ENCODE results near the gene TP53BP2.
"Not testable (repeated sequence)": the region's sequence is repeated elsewhere in the genome, so short reads cannot be mapped to it uniquely, and the experiment has no call there.

Gene TP53BP2

DNA sequence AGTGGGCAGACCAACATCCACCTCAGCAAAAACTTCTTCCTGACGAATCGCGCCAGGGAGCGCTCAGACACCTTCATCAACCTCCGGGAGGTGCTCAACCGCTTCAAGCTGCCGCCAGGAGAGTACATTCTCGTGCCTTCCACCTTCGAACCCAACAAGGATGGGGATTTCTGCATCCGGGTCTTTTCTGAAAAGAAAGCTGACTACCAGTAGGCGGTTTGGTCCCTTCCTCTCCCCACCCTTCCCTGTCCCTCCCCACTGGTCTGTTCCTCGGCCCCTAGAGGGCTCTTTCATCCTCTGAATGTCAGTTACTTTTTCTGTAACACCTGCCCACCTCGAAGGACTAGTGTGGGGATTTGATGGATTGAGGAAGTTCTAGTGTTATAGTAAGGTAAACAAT lies 86.5 kb downstream of the TP53BP2 start:
- no peak for FAIRE-seq

DNA sequence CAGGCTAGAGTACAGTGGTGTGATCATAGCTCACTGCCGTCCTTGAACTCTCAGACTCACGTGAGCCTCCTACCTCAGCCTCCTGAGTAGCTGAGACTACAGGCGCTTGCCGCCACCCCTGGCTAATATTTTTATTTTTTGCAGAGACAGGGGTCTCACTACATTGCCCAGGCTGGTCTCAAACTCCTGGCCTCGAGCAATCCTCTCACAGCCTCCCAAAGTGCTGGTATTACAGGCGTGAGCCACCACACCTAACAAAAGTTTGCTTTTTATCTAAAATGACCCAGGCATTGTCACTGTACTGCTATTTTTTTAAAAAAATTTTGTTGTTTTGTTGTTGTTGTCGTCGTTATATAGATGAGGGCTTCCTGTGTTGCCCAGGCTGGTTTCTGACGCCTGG lies 87.0 kb downstream of the TP53BP2 start:
- no peak for FAIRE-seq

DNA sequence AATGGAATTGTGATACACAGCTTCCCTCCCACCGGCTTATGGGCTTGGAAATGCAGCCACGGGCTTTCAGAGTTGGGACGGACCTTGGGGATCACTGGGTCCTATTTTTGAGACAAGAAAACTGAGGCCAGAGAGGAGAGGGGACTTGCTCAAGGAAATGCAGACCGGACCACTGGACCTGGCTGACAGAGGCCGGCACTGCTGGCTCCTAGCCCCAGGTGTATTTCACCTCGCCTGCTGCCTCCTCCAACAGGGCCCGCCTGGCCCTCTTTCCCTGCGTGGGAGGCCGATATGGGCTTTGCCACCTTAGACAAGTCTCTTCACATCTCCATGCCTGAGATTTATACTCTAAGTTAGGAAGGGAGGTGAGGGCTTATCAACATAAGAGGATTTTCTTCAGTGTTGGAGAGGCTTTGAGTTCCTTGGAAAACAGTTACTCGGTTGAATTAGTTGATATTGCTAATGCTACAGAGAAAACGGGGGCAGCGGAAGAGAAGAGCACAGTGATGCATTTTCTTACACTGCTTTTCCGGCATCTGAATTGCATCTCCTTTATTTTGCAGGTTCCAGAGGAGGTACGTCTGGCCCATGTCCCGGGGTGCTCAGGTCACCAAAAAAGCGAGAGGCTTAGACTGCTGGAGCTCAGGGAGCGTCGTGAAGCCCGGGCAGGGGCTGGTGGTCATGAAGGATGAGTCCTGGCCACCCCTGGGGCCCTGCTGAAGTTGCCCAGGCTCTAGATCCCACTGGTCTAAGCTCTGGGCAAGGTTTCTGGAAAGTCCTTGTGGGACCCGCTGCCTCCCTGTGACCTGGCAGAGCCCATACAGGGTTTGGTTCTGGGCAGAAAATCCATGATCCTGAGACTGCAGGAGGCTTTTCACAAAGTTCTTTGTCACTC lies 88.7 kb downstream of the TP53BP2 start:
- no peak for FAIRE-seq

DNA sequence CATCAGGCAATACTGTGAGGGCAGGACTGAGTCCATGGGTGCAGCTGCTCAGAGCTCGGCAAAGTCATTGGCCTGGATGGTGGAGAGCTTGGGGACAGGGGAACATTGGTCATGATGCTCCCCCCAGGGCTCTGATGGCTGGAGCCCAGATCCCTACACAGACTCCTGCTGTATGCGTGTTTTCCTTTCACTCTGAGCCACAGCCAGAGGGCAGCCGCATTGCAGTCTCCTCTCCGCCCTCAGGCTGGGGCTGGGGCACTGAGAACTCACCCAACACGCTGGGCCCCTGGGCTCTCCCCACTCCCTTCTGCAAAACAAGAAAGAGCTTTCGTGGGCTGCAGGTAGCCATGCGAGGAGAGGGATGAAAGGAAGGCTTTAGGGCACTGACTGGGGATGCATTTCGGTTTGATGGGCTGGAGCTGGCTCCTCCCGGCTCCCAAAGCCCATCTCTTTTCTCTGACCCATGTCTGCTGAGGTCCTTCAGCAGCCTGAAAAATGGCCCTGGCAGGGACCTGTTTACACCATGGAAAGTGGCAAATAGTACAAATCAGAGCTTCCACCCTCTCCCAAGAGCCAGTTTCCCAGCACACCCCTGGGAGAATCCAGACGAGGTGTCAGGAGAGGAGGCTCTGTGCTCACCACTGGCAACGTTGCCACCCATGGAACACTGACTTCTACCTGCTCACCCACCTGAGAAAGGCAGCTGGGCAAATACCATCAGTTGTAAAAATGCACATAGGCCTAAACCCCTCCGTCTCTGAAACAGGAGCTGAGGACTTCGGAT lies 89.6 kb downstream of the TP53BP2 start:
- FAIRE-seq: no peak

DNA sequence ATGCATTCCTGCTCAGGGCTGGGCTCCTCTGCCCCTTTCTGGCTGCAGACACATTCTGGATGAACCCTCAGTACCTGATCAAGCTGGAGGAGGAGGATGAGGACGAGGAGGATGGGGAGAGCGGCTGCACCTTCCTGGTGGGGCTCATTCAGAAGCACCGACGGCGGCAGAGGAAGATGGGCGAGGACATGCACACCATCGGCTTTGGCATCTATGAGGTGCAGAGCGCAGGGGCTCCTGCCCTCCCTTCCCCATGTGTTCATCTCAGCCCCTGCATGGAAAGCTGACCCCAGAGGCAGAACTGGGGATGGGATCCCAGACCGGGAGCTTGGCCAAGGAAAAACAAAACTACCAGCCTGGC lies 90.3 kb downstream of the TP53BP2 start:
- FAIRE-seq: no peak

DNA sequence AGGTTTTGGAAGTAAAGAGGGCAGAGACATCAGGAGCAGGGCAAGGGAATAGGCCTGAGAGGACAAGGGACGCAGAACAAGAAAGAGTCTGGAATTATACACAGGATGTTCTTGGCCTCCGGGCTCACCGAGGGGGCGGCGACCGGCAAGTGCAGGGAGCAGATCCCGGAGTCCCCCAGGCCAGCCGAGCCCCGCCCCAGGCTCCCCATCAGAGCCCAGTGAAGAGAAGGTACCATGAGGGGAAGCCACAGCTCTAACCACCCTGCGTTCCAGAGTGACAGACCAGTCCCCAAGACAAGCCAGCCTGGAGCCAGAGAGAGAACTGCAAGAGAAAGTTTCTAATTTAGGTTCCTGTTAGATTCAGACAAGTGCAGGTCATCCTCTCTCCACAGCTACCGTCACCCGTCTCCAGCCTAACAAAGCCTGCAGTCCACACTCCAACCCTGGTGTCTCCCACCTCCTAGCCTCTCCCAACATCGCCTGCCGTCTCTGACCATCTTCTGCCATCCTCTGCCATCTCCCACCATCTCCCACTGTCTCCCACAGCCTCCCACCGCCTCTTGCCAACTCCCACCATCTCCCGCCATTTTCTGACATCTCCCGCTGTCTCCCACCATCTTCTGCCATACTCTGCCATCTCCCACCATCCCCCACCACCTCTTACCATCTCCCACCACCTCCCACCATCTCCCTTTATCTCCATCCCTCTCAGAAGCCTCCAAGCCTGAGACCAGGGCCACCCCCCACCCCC lies 90.9 kb downstream of the TP53BP2 start:
- no peak for FAIRE-seq

DNA sequence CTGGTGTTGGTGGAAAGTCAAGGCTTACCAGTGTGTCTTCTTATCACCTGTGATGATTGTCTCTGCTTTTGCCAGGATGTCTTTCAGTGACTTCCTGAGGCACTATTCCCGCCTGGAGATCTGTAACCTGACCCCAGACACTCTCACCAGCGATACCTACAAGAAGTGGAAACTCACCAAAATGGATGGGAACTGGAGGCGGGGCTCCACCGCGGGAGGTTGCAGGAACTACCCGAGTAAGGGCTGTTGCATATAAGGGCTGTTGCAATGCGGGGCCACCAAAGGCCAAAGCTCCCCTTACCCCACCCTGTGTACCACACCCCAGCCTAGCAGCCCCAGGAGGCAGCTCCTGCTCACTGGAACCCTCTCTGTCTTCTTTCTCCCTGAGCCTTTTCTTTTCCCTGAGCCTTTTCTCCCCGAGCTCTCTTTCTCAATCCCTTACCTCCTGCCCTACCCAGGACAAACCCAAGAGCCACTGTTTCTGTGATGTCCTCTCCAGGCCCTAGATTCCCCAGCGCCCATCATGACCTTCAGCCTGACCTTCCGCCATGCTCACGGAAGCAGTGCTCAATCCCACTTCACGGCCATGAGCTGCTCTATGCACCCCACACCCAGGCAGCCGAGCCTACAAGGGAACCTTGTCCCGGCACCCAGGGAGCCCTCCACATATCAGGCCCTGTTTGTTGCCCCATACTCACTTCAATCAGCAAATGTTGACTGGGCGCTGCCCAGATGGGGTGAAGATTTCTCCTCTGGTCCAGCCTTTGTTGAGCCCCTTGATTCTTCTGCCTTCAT lies 92.8 kb downstream of the TP53BP2 start:
- no peak for FAIRE-seq

DNA sequence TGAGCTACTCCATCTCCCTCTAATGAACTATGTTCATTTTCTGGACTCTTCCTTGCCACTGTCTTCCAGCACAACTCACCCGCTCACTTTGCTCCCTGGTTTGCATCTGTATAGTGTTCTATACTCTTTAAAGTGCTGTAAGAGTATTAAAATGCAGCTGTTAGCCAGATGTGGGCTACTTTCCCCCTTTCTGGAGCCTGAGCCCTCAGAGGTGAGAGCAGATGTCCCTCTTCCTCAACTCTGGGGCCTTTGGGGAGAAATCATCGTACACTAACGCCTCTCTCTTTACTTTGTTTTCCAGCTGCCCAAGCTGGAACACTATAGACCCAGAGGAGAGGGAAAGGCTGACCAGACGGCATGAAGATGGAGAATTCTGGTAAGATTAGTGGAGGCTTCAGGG lies 94.1 kb downstream of the TP53BP2 start:
- FAIRE-seq: no peak

DNA sequence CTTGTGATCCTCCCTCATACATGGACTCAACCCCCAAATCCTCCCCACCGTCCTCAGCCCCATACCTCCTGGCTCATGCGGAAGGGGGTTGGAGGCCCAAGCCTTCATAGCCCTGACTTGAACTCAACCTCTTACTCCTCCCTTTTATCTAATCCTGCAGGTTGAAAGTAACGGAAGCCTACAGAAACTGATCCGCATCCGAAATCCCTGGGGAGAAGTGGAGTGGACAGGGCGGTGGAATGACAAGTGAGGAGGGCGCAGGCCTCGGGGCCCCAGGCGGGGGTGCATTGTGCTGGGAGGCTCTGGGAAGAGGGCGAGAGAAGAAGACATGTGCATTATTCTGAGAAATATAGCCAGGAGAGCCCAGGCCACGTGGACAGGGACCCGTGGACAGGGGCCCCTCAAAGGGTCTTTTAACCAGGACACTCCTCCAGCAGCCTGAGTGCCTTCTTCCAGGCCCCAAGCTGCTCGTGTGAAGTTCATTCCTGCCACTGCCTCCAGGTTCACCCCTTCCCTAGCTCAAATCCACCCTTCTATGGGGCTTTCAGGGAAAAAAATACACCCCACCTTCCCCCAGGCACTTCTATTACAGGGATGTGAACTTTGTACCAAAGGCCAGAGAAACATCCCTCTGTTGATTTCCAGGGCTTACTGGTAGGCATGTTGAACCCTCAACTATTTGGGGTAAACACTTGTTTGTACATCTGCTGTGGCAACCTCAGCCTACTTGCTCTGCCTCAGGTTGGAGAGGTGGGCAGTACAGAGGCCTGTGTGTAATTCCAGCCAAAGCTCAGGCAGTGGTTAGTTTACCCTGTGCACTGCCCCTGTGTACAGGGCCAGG lies 94.8 kb downstream of the TP53BP2 start:
- no peak for FAIRE-seq

DNA sequence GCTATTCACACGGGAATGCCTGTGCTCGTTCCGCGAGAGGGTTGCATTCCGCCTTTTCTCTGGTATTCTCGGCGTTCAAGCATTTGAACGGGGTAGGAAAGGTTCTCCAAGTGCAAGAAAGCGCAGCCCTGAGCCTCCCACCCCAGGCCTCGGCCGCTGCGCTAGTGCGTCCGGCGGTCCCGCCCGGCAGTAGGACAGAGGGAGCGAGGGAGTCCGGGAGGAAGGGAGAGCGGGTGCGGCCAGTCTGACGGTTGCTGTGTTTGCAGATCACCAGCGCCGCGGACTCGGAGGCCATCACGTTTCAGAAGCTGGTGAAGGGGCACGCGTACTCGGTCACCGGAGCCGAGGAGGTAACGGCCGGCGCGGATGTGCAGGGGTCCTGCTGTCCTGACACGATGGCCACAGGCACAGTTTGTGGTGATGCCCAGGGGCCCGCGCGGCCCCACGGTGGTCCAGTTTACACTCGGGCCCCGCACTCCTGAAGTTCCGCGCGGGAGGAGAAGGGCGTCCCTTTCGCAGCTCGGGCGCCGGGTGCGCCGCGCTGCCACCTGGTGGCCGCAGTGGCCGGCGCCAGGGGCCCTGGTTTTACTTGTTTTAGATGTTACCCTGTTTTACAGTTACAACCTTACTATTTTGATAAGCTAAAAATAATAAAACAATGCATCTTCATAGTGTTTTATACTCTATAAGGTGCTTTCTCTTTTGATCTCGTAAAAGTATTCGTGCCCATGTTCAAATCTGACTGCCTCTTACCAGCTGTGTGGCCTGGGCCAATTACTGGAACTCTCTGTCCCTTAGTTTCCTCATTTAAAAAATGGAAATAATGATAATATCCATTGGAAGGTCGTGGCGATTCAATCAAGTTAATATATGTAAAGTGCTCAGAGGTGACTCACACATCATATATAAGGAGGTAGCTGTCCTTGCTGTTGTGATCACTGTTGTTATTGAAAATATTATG lies 96.7 kb downstream of the TP53BP2 start:
- no peak for FAIRE-seq

DNA sequence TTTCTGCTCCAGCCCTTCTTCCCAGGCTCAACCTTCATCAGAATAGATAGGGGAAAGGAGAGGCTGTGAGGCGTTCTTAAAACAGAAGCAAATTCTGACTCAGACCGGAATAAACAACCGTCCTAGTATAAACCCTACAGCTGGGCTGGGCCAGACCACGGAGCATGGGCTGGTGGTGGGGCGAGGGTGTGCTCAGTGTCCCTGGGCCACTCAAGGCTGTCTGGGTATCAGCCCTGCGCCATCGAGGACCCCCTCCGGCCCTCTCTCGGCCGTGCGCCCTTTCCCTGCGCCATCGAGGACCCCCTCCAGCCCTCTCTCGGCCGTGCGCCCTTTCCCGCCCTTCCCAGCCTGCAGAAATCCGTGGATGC lies 97.4 kb downstream of the TP53BP2 start:
- FAIRE-seq: no peak

DNA sequence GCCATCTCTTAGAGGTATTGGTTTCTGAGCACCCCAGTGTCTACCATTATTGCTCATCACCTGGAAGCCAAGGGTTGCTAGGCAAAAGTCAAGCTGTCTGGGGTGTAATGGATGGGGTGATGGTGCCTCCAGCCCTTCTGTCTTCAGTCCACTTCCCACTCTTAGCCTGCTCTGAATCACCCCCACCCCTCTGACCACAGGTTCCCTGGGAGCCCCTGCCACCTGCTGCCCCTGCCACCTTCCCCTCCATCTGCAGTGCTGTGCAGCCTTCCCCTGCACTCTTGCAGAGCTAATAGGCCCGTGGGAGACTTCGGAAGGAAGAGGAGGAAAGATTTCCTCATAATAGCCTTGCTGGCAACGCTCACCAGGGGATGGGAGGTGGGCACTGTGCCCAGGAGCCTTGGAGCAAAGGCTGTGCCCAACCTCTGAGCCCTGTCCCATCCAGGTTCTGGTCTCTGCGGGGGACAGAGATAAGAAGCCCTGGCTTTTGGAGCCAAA lies 97.9 kb downstream of the TP53BP2 start:
- no peak for FAIRE-seq

DNA sequence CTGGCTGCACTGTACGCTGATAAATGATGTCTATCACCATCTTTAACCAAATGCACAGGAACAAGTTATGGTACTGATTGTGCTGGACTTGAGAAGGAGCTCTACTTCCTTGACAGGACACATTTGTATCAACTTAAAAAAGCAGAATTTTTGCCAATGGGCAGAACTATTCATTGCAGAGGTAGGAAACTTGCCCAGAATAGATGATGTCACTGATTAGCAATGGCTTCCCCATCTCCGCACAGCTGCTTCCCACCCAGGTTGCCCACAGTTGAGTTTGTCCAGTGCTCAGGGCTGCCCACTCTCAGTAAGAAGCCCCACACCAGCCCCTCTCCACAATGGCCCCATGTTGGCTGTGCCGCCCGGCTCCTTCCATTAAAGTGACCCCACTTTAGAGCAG lies 100.0 kb downstream of the TP53BP2 start:
- FAIRE-seq: no peak

DNA sequence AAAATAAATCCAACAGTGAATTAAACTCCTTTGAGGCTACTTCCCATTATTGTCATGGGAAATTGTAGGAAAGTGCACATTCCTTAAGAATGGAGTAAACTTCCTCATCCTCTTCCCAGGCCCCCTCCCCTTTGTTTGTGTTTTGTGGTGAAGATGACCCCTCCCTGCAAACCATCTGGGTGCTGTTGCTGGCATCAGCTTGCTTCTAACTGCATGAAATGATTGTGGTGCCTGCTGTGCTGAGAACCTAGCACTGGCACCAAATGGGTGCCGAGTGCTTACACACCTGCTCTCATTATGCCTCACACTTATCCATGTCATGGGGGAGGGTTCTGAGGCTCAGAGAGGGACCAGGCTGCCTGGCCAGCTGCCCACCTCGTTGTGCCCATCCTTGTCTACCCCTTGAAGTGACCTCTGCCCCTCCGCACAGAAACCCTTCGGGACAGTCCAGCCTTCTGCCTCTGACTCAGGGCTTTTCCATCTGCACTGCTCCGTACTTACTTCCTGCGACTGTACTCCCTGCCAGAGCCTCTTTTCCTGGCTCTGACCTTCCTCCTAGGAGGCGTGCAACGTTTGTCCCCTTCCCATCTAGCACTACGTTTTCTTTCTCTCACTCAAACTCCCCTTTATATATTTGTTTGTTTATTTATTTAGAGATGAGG lies 102.8 kb downstream of the TP53BP2 start:
- FAIRE-seq: no peak

DNA sequence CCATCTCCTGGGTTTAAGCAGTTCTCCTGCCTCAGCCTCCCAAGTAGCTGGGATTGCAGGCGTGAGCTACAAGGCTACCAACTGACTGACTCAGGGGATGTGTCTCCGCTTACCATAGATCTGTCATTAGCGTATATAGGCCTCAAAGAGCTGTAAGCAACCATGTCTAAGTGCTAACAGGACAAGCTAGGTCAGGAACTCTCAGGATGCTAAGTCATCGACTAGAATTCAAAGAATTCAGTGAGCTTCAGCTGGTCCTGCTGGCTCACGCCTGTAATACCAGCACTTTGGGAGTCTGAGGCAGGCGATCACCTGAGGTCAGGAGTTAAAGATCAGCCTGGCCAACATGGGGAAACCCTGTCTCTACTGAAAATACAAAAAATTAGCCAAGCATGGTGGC lies 103.9 kb downstream of the TP53BP2 start:
- no peak for FAIRE-seq

DNA sequence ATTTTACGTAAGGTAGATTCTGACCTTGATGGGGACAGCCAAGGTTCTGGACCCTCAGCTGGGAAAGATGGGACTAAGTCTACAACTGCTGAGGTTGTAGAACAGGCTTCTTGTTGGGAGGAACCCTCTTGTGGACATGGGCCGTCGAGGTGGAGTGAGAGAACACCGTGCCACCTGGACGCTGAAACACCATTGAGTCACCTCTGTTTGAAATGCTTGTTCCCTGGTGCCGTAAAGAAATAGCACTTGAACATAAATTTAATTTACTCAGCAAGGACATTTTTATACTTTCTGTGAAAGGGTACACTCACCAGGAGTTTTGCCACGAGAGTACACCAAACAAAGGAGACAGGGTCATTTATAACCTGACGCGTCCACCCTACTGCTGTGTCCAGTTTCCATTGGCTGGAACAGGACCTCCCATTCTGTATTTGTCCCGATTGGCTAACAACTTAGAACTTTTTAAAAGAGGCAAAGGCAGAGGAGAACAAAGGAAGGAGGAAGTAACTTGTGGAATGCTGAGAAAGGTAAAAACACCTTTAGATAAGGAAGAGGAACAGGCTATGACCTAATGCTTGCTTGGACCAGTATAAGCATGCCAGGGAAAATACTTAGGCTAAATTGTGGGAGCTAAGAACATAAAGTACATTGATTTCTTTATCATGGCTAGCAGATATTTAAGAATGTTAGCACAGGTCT lies 105.6 kb downstream of the TP53BP2 start:
- FAIRE-seq: not testable (repeated sequence)

DNA sequence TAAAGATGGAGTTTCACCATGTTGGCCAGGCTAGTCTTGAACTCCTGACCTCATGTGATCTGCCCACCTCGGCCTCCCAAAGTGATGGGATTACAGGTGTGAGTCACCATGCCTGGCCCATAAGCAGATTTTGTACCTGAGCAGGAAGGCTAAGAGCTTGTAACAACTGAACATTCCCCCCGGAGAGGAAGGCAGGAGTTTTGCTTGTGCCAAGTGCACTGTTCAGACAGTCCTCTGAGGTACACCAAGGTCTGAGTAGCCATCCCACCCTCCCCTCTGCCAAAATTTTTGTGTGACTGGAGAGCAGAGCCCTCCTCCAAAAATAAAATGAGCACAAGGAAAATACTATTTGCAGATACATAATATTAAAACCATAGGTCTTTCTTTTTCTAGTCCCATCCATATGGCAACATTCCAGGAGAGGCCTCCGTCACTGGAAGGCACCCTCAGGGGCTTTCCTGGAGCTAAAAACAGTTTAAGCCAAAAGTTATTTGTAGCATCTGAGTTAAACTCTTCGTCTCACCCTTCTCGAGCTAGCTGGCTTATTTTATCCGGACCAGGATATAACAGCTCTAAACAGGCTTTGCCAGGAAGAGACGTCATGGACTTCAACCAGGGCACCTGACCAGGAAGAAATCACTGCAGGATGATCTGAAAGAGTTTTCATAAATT lies 106.2 kb downstream of the TP53BP2 start:
- FAIRE-seq: no peak

Measured in A204.1 (cell line).